Stimulated activated naive CD4-positive, alpha-beta T cell (primary cell): Measurements from ENCODE around the gene FBP1.
"Not testable (repeated sequence)": the region's sequence is repeated elsewhere in the genome, so short reads cannot be mapped to it uniquely, and the experiment has no call there.

Experiments
- DNase-seq, 6 experiments: peaks; one replicate each; lab custom pipeline; 2025; lab: John Stamatoyannopoulos, UW

The FBP1 gene

GRCh38 chr9:94576131-94576530 is 63.2 kb downstream of the FBP1 start:
- no peak for DNase-seq

GRCh38 chr9:94568972-94569712 is 70.2 kb downstream of the FBP1 start:
- no peak for DNase-seq

- no peak for DNase-seq
These were observed 70.9 kb downstream of the FBP1 start for GRCh38 chr9:94568250-94568889.

- no peak for DNase-seq
These were observed 72.0 kb downstream of the FBP1 start for GRCh38 chr9:94567271-94567670.

GRCh38 chr9:94566550-94566949 is 72.8 kb downstream of the FBP1 start:
- DNase-seq, result no peak

GRCh38 chr9:94564279-94564678 is 75.0 kb downstream of the FBP1 start:
- DNase-seq, result not testable (repeated sequence)

- no peak for DNase-seq
These were observed 75.8 kb downstream of the FBP1 start for GRCh38 chr9:94563548-94563947.

- DNase-seq, result no peak
These were observed 79.1 kb downstream of the FBP1 start for GRCh38 chr9:94560237-94560636.

GRCh38 chr9:94557376-94557775 is 81.9 kb downstream of the FBP1 start:
- DNase-seq, result no peak

- peak in 2 of 6 experiments; percentile 3 to 29 for DNase-seq
These were observed 84.6 kb downstream of the FBP1 start, which contains the start of gene PCAT7 for GRCh38 chr9:94554439-94555331. Gene PCAT7 (plus strand): TSS chr9:94555083.

- DNase-seq, result no peak
These were observed 85.3 kb downstream of the FBP1 start for GRCh38 chr9:94554078-94554438.
